Stimulated activated CD4-positive, alpha-beta T cell treated with anti-CD3 and anti-CD28 coated beads, TNF-alpha, amount 100 ng/mL, for 24 hours (primary cell): ENCODE results near the gene ALKBH6.
"Not testable (repeated sequence)": the region's sequence is repeated elsewhere in the genome, so short reads cannot be mapped to it uniquely, and the experiment has no call there.

Experiments
- DNase-seq, 3 experiments: peaks; one replicate each; pipeline ENCODE4 v3.0.0-alpha.2; 2020; ENCODE audit warnings: low read depth in 3 of 3

The ALKBH6 gene

GRCh38 chr19:35992907-35993765 is 20.9 kb downstream of the ALKBH6 start:
- DNase-seq = no peak

GRCh38 chr19:35991731-35992450 is 22.1 kb downstream of the ALKBH6 start:
- DNase-seq = no peak

DNA sequence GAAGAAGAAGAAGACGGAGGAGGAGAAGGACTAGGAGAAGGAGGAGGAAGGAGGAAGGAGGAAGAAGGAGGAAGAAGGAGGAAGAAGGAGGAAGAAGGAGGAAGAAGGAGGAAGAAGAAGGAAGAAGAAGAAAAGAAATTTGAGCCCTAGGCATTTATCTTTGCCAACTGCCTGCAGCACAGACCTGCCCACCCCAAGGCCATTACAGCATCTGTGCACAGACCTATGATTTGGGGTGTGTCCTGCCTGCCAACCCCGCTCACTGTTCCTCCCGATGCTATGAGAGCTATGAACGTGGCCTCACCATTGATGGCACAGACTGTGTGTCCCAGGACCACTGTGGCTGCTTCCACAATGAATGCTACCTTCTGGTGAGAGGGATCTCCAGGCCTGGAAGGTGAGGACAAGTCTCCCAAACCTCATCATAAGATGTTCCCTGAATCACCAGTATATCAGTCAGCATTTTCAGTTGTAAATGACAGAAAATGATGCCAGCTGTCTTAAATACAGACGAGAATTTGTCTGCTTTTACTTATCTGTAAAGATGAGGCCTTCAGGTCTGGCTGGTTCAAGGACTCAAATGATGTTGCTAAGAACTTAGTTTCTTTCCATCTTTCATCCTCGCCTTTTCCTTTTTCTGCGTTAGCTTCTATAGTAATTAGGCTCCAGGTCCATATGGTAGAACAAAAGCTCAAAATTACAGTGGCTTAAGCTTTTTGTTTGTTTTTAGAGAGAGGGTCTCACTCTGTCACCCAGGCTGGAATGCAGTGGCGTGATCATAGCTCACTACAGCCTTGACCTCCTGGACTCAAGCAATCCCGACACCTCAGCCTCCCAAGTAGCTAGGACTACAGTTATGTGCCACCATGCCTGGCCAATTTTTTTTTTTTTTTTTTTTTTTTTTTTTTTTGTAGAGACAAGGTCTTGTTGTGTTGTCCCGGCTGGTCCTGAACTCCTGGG is 23.0 kb downstream of the ALKBH6 start:
- DNase-seq = no peak

DNA sequence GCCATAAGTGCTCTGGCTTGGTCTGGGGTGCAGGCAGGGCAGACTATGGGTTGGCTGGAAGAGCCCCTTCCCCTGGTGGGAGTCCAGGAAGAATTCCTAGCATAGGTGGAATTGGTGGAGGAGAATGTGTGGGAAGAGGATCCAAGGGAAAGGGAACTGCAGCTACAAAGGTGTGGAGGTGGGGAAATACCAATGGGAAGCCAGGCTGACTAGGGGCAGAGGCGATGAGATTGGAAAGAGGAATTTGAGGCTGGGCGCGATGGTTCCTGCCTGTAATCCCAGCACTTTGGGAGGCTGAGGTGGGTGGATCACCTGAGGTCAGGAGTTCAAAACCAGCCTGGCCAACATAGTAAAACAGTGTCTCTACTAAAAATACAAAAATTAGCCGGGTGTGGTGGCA is 23.9 kb downstream of the ALKBH6 start:
- DNase-seq = no peak

DNA sequence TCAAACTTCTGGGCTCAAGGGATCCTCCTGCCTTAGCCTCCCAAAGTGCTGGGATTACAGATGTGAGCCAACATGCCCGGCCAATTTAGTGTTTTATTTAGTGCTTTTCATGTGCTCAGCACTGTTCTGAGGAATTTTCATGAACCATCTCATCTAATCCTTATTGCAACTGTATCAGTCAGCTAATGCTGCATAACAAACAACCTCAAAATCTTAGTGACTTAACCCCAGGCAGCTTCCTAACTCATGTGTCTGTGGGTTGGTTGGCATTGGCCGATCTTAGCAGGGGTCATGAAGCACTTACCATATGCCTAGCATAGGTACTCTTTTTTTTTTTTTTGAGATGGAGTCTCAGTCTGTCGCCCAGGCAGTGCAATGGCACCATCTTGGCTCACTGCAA is 25.2 kb downstream of the ALKBH6 start:
- DNase-seq = no peak

GRCh38 chr19:35987571-35987896 is 26.5 kb downstream of the ALKBH6 start:
- DNase-seq = no peak

GRCh38 chr19:35986664-35987570 is 27.1 kb downstream of the ALKBH6 start:
- DNase-seq = peak in 1 of 3 experiments; percentile 38

DNA sequence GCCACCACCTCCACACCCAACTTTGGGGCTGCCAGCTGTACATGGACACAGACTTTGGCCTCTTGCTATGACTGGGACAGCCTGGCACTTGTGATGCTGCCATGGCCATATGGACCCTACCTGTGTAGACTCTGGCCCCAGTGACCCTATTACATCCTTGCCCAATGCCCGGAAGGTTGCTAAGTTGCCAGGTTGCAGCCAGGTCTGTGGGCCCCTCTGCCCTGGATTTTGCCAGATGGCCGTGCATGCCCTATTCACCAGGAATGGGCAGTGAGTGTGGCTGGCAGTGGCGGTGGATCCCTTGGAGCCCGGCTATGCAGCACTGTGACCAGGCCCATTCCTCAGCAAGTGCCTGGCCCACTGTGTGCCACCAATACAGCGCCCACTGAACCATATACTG is 27.9 kb downstream of the ALKBH6 start:
- no peak for DNase-seq

DNA sequence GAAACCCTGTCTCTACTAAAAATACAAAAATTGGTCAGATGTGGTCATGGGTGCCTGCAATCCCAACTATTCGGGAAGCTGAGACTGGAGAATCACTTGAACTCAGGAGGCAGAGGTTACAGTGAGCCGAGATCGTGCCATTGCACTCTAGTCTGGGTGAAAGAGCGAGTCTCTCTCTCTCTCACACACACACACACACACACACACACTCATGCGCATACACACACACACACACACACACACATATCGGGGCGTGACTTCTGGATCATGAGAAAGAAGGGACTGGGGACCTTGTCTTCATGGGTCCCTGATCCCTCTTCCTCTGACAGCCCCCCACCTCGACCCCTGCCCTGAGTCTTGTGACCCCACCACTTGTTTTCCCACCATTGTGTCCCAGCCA is 30.8 kb downstream of the ALKBH6 start:
- no peak for DNase-seq

DNA sequence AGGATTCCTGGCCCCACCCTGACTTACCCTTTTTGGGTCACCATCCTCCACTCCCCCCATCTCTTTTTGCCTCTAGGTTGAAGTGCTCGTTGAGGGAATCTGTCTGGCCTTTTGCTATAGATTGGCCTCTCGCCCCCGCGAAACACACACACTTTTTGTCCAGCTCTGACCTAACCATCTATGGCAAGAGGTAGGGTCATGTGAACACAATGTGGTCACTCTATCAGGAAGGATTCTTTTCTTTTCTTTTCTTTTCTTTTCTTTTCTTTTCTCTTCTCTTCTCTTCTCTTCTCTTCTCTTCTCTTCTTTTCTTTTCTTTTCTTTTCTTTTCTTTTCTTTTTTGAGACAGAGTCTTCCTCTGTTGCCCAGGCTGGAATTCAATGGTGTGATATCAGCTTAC is 33.0 kb downstream of the ALKBH6 start:
- not testable (repeated sequence) for DNase-seq

DNA sequence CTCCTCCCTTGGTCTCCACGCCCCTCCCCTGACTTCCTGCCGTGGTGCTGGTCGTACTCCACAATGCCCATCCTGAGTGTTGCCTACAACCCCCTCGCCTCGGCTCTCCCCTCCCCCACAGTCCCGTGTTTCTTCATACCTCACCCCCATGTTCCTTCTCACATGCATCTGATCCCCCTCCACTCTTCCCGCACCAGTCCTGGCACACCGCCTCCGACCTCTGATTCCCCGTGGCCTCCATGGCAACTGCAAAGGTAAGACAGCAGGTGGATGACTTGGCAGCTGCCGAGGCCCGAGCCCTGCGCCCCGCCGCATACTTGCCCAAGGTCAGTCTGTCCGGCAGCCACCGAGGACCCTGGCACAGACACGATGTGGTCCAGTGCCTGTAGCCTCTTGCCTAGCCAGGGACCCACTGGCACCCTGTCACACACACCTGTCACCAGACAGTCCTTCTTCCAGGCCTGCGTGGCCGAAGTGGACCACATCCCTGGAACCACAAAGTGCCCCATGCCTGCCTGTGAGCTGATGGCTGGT is 35.1 kb downstream of the ALKBH6 start:
- no peak for DNase-seq

DNA sequence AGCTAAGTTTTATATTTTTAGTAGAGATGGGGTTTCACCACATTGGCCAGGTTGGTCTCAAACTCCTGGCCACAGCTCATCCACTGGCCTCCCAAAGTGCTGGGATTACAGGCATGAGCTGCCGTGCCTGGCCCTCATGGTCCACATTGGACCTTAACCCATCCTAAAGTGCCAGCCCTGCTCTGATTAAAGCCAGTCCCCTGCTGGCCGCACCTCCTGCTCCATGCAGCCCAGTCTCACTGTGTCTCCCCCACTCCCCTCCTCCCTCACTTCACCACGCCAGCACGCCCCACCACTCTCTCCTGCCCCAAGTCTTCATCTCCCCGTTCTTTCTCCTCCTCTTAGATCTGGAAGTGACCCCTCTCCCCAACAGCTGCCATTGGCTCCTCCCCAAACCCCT is 35.7 kb downstream of the ALKBH6 start:
- DNase-seq = no peak

DNA sequence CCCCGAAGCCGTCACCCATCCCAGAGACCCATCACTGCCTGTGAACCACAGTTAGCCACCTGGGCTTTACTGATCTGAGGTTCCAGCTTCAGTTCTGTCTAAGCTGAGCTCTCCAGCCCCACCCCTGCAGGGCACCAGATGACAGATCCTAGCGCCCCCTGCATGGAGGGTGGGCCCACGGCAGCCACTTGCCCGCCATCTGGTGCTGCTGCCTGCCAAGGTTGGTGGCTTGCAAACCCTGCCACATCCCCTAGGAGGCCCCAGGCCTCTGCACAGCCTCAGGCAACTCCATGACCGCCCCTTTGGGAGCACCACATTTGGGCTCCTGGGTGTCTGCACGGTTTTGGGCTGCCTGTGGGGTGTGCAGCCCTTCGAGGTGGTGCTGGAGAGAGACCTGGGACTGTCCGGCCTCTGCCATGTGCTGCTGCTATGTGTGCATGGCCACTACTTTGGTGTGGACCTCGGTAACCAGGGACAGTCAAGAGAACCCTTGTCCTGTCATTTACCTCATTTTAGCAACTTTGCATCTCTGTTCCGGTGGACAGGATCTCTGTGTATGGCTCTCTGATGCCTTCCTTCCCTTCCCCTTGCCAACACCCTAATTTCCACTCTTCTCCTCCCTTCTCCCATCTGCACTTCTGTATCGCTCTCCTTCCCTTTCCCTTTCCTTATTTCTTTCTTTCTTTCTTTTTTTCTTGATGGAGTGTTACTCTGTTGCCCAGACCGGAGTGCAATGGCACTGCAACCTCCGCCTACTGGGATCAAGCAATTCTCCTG is 36.4 kb downstream of the ALKBH6 start:
- DNase-seq = no peak

- DNase-seq = no peak
Measured at GRCh38 chr19:35975608-35976214, 38.3 kb downstream of the ALKBH6 start.

- no peak for DNase-seq
Measured at GRCh38 chr19:35973487-35973886, 40.5 kb downstream of the ALKBH6 start.

DNA sequence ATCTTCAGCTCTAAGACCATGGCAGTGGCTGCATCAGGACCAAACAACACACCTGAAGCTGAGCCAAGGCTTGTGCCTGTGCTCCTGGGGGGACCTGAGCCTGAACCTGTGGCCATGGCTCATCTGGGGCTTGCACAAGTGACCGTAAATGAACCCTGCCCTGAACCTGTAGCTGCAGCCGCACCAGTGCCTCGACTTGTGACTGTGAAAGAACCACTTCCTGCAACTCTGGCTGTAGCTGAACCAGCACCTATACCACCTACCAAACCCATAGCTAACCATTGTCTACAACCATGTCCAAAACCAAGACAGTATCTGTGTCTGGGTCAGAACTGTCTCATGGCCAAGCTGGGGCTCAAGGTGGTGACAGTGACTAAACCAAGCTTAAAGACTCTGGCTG is 47.2 kb downstream of the ALKBH6 start:
- DNase-seq = no peak

GRCh38 chr19:35963514-35963913 is 50.5 kb downstream of the ALKBH6 start:
- peak in 1 of 3 experiments; percentile 25 for DNase-seq

- no peak for DNase-seq
Measured at GRCh38 chr19:35960432-35960972, 53.5 kb downstream of the ALKBH6 start.

DNA sequence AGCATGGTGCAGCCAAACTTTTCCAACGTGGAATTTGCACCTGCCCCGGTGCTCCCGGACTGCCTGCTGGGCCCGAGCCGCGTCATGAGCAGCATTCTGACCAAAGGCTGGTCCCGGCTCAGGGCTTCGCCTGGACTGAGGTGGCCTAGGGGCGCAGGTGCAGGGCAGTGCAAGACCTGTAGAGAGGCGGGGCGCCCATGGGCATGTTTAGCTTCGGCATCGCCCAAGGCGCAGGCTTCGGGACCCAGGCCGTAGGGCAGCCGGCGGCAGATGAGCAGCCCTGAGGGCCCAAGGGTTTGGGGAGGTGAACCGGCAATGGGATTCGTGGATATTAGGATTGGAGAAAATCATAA is 54.1 kb downstream of the ALKBH6 start:
- DNase-seq = no peak
